Right lobe of liver (tissue), 4 donors: Measurements from ENCODE around the gene CDH13.

Experiments
- POLR2A ChIP-seq: fragments of 450-650 bp; IDR thresholded peaks from one replicate; pipeline ENCODE4 v1.6.1; 2017; ENCODE audit warnings: antibody characterized with exemption, mild to moderate bottlenecking
- TF ChIP-seq, protein P1 (sequence below), 4 donors: fragments of 200-600 bp in 3 of 4; fragments of 450-650 bp in 1 of 4; IDR thresholded peaks; one replicate each; pipeline versions ENCODE4 v1.5.1 to v1.8.0; 2016 to 2022; ENCODE audit warnings: antibody characterized with exemption in 4 of 4, mild to moderate bottlenecking in 2 of 4
- donor health status: DM: no; HTN: no; CAD: no.
- donor health status: DM: no; HTN: no; CAD: no.
- donor health status: DM: no; HTN: yes; CAD: no.

DNA sequence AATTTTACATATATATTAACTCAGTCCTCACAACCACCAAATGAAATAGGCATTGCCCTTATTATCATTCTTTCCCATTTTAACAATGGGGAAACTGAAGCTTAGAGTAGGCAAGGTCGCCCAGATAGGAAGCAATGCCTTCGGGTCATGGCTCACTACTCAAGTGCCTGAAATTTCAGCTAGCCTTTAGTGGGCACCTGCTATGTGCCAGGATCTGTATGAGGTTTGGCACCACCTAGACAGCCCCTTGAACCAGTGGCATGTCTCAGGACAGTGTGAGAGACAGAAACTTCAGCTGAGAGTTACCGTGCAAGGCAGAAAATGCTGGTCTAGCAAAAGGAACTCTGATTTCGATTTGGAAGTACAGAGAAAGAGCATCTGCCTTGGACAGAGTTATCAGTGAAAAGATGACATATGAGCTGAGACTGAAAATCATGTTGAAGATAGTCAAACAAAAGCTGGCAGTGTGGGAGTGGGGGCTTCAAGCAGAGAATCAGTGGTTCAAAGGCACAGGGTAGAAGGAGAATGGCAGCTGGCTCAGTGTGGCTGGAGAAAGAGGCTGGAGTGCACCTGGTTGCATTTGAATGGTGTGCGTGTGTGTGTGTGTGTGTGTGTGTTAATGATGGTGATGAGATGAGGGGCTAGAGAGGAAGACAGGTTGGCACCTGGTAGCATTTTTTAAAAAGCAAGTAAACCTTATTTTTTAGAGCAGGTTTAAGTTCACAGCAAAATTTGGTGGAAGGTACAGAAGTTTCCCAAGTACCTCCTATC is 29.1 kb downstream of the CDH13 start:
- TF ChIP-seq, protein P1, sequence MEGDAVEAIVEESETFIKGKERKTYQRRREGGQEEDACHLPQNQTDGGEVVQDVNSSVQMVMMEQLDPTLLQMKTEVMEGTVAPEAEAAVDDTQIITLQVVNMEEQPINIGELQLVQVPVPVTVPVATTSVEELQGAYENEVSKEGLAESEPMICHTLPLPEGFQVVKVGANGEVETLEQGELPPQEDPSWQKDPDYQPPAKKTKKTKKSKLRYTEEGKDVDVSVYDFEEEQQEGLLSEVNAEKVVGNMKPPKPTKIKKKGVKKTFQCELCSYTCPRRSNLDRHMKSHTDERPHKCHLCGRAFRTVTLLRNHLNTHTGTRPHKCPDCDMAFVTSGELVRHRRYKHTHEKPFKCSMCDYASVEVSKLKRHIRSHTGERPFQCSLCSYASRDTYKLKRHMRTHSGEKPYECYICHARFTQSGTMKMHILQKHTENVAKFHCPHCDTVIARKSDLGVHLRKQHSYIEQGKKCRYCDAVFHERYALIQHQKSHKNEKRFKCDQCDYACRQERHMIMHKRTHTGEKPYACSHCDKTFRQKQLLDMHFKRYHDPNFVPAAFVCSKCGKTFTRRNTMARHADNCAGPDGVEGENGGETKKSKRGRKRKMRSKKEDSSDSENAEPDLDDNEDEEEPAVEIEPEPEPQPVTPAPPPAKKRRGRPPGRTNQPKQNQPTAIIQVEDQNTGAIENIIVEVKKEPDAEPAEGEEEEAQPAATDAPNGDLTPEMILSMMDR (IDR thresholded peaks at IDR 0.05): no peak
- TF ChIP-seq POLR2A: no peak
